GM20431 (cell line): Measurements from ENCODE around the gene CES3.
"Not testable (repeated sequence)": the region's sequence is repeated elsewhere in the genome, so short reads cannot be mapped to it uniquely, and the experiment has no call there.

ENCODE experiments used
- in situ Hi-C: fragments of 300-500 bp; cut with MseI, MboI; formaldehyde crosslinking; loops from one replicate; pipeline ENCODE4 v1.15.0; 2020; ENCODE audit warnings: low sequenced_read_pairs; ENCODE audit not compliant: unreplicated experiment

The CES3 gene

DNA sequence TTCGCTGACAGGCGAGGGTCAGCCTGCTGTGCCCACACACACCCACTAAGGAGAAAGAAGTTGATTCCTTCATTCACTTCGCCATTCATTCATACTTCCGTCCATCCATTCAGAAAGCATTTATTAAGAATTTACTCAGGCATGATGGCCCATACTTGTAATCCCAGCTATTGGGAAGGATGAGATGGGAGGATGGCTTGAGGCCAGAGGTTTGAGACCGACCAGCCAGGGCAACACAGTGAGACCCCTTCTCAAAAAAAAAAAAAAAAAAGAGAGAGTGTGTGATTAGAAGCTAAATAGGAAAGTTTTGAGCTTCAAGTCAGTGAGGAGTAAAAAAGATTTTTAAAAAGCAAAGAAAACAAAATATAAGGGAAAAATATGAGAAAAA lies 17.0 kb upstream of the CES3 start:
- in situ Hi-C loops, result no loop called here

DNA sequence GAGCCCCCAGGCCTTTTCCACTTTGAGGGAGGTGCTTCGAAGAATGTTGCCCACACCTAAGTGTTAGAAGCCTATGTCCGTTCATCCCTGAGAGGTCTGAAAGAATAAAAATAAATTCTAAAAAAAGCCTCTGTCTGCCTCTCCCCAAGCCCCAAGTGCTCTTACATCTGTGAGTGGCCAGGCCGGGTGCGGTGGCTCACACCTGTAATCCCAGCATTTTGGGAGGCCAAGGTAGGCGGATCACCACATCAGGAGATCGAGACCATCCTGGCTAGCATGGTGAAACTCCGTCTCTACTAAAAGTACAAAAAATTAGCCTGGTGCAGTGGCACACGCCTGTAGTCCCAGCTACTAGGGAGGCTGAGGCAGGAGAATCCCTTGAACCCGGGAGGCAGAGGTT lies 16.1 kb upstream of the CES3 start:
- in situ Hi-C loops, result not testable (repeated sequence)

DNA sequence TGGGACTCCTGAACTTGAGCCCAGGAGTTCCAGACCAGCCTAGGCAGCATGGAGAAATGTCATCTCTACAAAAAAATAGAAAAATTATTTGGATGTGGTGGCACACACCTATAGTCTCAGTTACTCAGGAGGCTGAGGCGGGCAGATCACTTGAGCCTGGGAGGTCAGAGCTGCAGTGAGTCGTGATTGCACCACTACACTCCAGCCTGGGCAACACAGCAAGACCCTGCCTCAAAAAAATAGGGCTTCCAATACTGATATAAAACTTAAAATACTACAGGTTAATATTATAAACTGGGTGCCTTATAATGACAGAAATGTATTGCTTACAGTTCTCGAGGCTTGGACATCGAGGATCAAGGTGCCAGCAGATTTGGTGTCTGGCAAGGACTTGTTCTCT lies 15.1 kb upstream of the CES3 start:
- in situ Hi-C loops, result no loop called here

DNA sequence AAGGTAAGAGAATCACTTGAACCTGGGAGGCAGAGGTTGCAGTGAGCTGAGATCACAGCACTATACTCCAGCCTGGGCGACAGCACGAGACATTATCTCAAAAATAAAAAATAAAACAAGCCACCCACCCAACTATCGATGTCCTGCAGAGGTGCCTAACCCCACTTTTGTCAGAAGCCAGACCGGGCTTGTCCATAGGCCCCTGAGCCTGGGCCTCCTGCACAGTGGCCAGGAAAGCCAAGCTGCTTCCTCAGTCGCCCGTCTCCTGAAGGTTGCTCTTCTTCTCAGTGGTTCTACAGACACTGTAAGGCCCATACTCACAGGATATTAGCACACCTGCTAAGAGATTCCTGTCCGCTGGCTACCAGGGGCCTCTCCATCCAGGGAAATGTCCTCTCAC lies 14.5 kb upstream of the CES3 start:
- in situ Hi-C loops, result no loop called here

DNA sequence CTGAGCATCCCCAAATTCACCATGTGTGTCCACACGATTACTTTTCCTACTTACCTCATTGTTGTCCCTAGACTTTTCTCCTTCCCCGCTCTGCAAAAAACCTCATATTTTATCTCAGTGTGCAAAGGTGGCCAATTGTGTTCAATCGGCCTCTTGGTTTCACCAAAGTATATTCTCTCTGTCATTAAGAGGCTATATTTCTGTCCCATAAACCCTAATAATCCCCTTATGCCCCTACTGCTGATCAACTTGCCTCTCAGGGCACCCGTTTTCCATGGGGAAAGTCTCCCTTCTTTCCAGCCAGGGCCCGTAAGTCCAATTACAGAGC lies 14.1 kb upstream of the CES3 start:
- in situ Hi-C loops, result no loop called here

DNA sequence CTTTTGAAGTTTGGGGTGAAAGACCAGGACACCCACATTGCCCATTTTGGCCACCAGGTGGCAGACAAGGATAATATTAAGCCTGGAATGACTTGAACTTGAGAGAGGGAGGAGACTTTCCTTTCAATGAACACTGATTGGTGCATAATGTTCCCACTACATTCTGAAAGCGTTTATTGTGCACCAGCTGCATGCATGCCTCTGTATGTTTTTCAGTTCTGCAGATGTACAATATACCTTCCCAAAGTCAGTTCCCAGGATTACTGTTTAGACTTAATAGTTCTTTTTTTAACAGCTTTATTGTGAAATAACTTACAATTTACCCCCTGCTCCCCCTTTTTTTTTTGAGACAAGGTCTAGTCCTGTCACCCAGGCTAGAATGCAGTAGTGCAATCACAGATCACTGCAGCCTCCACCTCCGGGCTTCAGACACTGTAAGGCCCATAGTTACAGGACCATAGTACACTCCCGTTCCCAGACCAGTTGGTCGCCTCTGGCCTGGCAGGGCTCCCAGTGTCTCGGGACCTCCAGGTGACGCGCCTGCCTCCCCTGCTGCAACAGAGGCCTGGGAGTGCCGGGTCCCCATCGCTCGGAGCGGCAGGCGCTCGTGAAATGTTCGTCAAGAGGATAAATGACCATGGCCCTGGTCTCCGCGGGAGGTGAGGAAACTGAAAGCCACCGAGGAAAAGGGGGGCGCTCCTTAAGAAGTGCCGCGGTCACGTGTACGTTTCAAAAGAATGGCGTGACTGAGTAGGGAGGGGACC lies 13.6 kb upstream of the CES3 start:
- in situ Hi-C loops, result no loop called here

DNA sequence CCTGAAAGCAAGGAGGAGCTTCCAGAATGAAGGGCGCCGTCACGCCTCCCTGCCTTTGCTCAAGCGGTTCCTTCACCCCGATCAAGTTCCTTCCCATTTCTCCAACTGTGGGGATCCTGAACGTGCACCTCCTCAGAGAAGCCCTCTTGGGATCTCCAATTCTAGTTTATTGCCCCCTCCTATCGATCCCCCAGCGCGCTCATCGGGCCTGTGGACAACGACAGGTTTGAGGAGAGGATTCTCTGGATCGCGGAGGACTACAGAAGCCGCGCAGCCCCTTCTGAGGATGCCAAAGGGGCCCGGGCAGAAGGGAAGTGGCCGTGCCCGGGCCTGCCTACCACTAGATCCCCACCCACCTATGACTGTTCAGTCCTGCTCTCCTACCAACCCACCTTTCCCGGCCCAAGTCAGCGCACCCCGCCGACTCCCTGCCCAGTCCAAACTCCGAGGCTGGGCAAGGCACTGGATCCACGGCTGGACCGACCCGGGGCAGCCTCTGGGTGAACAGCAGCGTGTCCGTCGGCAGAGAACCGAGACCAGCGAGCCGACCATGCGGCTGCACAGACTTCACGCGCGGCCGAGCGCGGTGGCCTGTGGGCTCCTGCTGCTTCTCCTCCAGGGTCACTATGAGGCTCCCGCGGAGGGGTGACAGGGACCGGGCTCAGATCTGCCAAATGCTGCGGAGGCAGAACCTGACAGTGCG lies 12.8 kb upstream of the CES3 start:
- in situ Hi-C loops, result no loop called here

DNA sequence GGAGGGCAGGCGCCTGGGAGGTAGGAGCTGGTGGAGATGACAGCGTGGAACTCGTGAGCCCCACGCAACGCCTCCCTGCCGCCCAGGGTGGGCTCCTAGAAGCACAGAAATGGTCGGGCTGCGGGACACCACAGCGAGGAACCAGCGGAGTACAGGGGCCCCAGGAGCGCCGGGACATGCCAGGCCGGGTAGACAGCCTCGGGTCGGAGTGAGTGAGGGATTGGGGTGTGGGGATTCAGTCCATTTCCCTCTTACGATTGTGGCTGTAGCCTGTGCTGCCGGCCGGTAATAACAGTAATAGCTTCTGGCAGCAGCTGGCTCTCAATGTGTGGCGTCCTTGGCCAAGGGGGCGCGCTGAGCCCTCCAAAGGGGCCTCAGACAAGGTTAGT lies 12.2 kb upstream of the CES3 start:
- in situ Hi-C loops, result no loop called here

DNA sequence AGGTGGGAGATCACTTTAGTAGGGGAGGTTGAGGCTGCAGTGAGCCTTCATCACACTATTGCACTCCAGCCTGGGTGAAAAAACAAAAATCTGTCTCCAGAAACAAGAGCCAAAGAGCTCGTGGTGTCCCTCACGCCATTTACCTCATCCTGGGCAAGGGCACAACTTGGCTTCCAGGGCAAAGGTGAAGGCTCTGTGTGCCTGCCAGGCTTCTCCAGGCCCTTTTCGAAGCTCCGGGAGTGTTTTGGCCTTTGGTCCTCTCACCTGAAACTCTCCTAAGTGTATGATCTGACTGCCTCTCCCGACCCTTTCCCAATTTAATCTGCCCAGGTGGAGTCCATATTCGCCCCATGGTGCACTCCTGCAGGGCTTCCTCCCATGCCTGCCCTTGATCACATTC lies 11.6 kb upstream of the CES3 start:
- in situ Hi-C loops, result no loop called here

DNA sequence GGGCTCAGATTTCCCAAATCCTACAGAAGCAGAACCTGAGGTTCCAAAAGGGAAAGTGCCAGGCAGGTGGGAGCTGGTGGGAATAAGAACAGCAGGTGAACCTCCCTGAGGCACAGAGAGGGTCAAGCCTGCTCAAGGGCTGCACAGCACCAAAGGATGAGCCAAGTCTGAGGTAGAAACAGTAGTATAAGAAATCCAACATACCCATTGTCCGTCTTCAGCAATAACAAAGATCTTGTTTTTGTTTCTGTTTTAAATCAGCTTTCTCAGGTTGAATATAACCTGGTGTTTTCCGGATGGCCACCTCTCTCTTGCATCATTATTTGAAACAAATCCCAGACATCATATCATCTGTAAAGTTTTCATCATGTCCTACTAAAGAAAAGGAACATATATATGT lies 10.6 kb upstream of the CES3 start:
- in situ Hi-C loops, result no loop called here

DNA sequence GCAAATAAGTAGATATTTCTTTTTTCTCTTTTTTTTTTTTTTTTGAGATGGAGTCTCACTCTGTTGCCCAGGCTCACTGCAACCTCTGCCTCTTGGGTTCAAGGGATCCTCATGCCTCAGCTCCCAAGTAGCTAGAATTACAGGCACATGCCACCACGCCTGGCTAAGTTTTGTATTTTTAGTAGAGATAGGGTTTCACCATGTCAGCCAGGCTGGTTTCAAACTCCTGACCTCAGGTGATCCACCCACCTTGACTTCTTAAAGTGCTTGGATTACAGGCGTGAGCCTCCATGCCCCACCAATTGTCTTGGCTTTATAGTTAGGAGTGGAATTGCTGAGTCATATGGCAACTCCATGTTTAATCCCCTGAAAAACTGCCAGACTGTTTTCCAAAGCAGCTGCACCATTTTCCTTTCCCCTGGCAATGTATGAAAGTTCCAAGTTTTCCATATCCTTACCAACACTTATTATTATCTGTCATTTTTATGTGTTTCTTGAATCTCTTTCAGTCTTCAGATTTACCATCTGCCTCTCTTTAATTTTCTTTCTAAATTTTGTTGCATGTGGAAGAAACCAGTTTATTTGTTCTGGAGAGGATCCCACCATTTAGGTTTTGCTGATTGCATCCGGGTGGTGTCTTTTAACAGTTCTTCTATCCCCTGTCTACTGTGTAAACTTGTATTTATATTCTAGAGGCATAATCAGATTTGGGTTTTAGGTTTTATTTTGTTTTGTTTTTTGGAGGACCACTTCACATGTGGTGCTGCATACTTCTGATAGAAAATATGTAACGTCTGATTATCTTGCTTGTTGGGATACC lies 9.9 kb upstream of the CES3 start:
- in situ Hi-C loops, result no loop called here

DNA sequence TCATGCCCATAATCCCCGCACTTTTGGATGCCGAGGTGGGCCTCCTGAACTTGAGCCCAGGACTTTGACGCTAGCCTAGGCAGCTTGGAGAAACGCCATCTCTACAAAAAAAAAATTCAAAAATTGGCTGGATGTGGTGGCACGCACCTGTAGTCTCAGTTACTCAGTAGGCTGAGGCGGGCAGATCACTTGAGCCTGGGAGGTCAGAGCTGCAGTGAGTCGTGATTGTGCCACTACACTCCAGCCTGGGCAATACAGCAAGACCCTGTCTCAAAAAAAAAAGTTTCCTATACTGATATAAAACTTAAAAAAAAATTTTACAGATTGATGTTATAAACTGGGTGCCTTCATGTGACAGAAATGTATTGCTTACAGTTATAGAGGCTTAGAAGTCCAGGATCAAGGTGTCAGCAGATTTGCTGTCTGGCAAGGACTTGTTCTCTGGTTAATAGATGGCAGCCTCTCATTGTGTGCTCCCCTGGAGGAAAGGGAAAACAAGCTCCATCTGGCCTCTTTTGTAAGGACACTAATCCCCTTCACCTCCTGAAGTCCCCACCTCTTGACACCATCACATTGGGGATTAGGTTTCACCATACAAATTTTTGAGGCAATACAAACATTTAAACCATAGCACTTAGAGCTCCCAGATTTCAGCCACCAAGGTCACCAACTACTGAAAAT lies 8.5 kb upstream of the CES3 start:
- in situ Hi-C loops, result no loop called here

DNA sequence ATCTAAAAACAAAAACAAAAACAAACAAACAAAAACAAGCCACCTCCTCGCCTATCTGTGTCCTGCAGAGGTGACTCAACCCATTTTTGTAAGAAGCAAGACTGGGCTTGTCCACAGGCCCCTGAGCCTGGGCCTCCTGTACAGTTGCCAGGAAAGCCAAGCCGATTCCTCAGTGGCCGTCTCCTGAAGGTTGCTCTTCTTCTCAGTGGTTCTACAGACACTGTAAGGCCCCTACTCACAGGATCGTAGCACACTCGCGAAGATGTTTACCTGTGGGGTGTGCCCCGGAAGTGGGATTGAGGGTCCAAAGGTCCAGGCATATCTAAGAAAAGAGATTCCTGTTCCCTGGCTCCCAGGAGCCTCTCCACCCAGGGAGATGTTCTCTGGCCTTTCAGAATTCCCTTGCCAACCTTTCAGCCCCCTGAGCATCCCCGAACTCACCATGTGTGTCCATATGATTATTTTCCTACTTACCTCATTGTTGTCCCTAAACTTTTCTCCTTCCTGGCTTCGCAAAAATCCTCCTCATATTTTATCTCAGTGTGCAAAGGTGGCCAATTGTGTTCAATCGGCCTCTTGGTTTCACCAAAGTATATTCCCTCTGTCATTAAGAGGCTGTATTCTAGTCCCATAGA lies 7.5 kb upstream of the CES3 start:
- in situ Hi-C loops, result no loop called here

DNA sequence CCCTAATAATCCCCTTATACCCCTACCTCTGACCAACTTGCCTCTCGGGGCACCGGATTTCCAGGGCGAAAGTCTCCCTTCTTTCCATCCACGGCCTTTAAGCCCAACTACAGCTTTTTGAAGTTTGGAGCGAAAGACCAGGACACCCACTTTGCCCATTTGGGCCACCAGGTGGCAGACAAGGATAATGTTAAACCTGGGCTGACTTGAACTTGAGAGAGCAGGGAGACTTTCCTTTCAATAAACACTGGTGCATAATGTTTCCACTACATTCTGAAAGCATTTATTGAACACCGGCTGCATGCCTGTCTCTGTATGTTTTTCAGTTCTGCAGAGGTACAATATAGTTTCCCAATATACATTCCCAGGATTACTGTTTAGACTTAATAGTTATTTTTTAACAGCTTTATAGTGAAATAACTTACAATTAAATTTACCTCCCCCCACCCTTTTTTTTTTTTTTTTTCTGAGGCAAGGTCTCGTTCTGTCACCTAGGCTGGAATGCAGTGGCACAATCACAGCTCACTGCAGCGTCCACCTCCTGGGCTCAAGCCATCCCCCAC lies 6.9 kb upstream of the CES3 start:
- in situ Hi-C loops, result no loop called here

DNA sequence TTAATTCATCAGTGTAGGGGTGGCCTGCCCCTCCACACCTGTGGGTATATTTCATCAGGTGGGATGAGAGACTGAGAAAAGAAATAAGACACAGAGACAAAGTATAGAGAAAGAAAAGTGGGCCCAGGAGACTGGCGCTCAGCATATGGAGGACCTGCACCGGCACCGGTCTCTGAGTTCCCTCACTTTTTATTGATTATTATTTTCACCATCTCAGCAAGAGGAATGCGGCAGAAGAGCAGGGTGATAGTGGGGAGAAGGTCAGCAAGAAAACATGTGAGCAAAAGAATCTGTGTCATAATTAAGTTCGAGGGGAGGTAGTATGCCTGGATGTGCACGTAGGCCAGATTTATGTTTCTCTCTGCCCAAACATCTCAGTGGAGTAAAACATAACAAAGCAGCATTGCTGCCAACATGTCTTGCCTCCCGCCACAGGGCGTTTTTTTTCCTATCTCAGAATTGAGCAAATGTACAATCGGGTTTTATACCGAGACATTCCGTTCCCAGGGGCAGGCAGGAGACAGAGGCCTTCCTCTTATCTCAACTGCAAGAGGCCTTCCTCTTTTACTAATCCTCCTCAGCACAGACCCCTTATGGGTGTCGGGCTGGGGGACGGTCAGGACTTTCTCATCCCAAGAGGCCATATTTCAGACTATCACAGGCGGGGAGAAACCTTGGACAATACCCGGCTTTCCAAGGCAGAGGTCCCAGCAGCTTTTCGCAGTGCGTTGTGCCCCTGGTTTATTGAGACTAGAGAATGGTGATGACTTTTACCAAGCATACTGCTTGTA lies 5.5 kb upstream of the CES3 start:
- in situ Hi-C loops, result not testable (repeated sequence)

DNA sequence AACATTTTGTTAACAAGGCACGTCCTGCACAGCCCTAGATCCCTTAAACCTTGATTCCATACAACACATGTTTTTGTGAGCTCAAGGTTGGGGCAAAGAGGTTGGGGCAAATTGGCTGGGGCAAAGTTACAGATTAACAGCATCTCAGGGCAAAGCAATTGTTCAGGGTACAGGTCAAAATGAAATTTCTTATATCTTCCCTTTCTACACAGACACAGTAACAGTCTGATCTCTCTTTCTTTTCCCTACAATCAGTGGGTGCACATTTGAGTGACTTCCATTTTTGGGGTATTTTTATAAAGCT lies 5.0 kb upstream of the CES3 start:
- in situ Hi-C loops, result not testable (repeated sequence)

DNA sequence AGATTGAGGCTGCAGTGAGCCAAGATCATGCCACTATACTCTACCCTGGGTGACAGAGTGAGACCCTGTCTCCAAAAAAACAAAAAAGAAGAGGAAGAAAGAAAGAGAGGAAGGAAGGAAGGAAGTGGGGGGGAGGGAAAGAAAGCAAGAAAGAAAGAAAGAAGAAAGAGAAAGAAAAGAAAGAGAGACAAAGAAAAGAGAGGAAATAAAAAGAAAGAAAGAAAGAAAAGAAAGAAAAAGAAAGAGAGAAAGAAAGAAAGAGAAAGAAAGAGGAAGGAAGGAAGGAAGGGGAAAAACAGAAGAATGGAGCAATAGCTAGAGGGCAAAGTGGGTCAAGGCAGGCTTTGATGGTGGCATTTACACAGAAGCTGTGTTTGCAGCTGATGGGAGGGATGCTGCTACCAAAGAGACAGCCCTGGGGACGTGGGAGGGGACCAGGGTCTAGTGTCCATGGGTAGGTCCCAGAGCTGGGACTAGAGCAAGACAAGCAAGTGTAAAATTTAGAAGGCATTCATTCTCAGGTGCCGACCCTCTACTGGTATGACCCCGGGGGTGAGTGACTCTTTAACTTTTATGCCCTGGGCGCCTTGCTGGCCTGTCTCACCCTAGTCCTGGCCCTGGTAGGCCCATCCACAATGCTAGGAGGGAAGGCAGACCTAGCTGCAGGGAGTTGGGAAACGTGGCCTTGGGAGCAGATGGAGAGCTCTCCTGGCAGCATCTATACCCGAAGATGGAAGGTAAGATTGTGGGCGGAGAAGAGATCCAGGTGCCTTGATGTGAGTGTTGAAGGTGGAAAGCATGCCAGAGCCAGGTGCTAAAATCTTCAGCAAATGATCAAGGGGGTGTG lies 2.0 kb upstream of the CES3 start:
- in situ Hi-C loops, result no loop called here

DNA sequence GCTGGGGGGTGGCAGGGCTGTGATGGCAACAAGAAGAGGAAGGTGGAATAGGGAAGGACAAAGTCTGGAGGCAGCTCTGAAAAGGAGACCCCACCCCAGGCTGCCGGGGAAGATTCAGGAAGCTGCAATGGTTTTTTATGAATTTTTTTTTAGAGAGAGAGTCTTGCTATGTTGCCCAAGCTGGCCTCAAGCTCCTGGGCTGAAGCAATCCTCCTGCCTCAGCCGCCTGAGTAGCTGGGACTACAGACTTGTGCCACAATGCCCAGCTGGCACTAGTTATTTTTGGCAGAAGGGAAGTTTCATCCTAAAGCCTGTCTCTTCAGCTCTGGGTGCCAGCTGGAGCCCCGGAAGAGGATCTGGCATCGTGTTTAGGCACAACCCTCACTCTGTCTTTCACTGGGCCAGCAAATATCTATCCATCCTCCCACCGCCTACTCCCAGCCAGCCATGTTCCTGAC lies 1.3 kb upstream of the CES3 start:
- in situ Hi-C loops, result no loop called here
